Mesendoderm (in vitro differentiated cells): ENCODE measurements around the gene LRFN2.

Source experiments
- DNase-seq: peaks from one replicate; pipeline ENCODE4 v3.0.0; 2013
- H2AK5ac ChIP-seq: 2 replicates; pipeline ENCODE4 v1.6.1; 2013; ENCODE audit warnings: low read length, inconsistent platforms
- H2BK120ac ChIP-seq: 2 replicates; pipeline ENCODE4 v1.6.1; 2013; ENCODE audit warnings: low read depth, mild to moderate bottlenecking, low read length, moderate library complexity, mixed read lengths
- H2BK15ac ChIP-seq: replicated peaks from 2 replicates; pipeline ENCODE4 v1.6.1; 2013; ENCODE audit warnings: low read depth, mild to moderate bottlenecking, moderate library complexity
- H2BK5ac ChIP-seq: 2 replicates; pipeline ENCODE4 v1.6.1; 2013; ENCODE audit warnings: low read length, inconsistent platforms
- H3K18ac ChIP-seq: 2 replicates; pipeline ENCODE4 v1.6.1; 2013; ENCODE audit warnings: mild to moderate bottlenecking, low read length, mixed read lengths
- H3K23ac ChIP-seq: one replicate; pipeline ENCODE4 v1.6.1; 2013; ENCODE audit warnings: low read length
- H3K27ac ChIP-seq: 2 replicates; pipeline ENCODE4 v1.5.1; 2013; ENCODE audit warnings: low read depth, mild to moderate bottlenecking, inconsistent platforms, low read length, moderate library complexity
- H3K27me3 ChIP-seq: 2 replicates; pipeline ENCODE4 v1.6.1; 2013; ENCODE audit warnings: low read length, control low read depth, mild to moderate bottlenecking, inconsistent platforms; ENCODE audit not compliant: insufficient read depth, poor library complexity
- H3K36me3 ChIP-seq: 2 replicates; pipeline ENCODE4 v1.6.1; 2013; ENCODE audit warnings: low read length, inconsistent platforms; ENCODE audit not compliant: control insufficient read depth, insufficient read depth
- H3K4ac ChIP-seq: one replicate; pipeline ENCODE4 v1.6.1; 2013; ENCODE audit warnings: low read depth, mild to moderate bottlenecking, low read length, moderate library complexity
- H3K4me1 ChIP-seq: 2 replicates; pipeline ENCODE4 v1.6.1; 2013; ENCODE audit warnings: low read depth, low read length, inconsistent platforms; ENCODE audit not compliant: control insufficient read depth
- H3K4me2 ChIP-seq: 2 replicates; pipeline ENCODE4 v1.6.1; 2013; ENCODE audit warnings: low read length
- H3K4me3 ChIP-seq: 2 replicates; pipeline ENCODE4 v1.5.1; 2013; ENCODE audit warnings: mild to moderate bottlenecking, low read length
- H3K56ac ChIP-seq: one replicate; pipeline ENCODE4 v1.6.1; 2013; ENCODE audit warnings: low read length
- H3K79me1 ChIP-seq: 2 replicates; pipeline ENCODE4 v1.6.1; 2013; ENCODE audit warnings: low read length, inconsistent platforms
- H3K79me2 ChIP-seq: 2 replicates; pipeline ENCODE4 v1.6.1; 2013; ENCODE audit warnings: mild to moderate bottlenecking, low read length; ENCODE audit not compliant: control insufficient read depth, insufficient read depth
- H3K9ac ChIP-seq: 2 replicates; pipeline ENCODE4 v1.6.1; 2013; ENCODE audit warnings: low read length, inconsistent platforms
- H4K5ac ChIP-seq: one replicate; pipeline ENCODE4 v1.6.1; 2013; ENCODE audit warnings: low read length
- H4K8ac ChIP-seq: one replicate; pipeline ENCODE4 v1.6.1; 2013; ENCODE audit warnings: low read depth, mild to moderate bottlenecking, control low read depth, low read length, moderate library complexity
- WGBS: extraction: QIAGEN DNeasy Blood & Tissue Kit; methylation state at CpG from one replicate; pipeline ENCODE4 v1.1.7; 2013; ENCODE audit warnings: low lambda C conversion rate, missing lambda C conversion rate; ENCODE audit not compliant: insufficient coverage; ENCODE audit errors: extremely low coverage; 5-methylcytosine and 5-hydroxymethylcytosine counted together

LRFN2 gene

DNA sequence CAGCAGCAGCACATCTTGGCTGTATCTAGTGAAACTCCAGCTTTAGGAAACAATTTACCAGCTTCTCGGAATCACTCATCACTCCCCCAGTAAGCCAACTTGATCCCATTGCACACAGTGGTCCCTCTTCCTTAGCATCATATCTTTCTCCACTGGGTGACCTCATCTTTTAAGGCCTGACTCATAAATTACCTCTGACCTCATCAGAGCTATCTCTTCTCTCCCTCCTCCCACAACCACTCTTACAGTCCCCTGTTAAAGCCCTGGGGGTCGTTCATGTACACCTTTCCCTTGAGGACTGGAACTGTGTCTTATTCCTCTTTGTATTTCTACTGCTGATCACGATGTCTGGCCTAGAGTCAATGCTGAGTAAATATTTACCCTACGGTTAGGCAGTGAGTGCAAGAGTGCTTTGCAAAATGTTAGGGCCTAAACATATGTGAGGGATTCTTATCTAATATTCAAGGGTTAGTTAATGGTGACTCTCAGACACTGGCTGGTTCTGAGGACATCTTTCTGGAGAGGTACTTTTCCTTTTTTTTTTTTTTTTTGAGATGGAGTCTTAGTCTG, 187.2 kb downstream of the LRFN2 start:
- H3K79me1 ChIP-seq = no peaks in the 10 kb centered on the region
- no peaks in the 10 kb centered on the region for H3K4me1 ChIP-seq
- no peak overlapping the region for H4K8ac ChIP-seq
- H2BK5ac ChIP-seq = no peak overlapping the region
- no peak overlapping the region for H3K4me2 ChIP-seq
- H3K79me2 ChIP-seq = no peaks in the 10 kb centered on the region
- H2AK5ac ChIP-seq = no peak overlapping the region
- no peak overlapping the region for H3K9ac ChIP-seq
- no peak overlapping the region for H3K23ac ChIP-seq
- H3K4ac ChIP-seq = no peak overlapping the region
- H3K36me3 ChIP-seq = no peaks in the 10 kb centered on the region
- no peak overlapping the region for H2BK120ac ChIP-seq
- no peak overlapping the region for H3K27ac ChIP-seq
- H3K56ac ChIP-seq = no peak overlapping the region
- peak; percentile 10 for DNase-seq
- H3K18ac ChIP-seq = no peak overlapping the region
- H3K27me3 ChIP-seq = no peaks in the 10 kb centered on the region
- no peak overlapping the region for H2BK15ac ChIP-seq
- no peak overlapping the region for H3K4me3 ChIP-seq
- no peak overlapping the region for H4K5ac ChIP-seq
- no CpG with 5 or more reads among the region's 4 CpGs for WGBS

DNA sequence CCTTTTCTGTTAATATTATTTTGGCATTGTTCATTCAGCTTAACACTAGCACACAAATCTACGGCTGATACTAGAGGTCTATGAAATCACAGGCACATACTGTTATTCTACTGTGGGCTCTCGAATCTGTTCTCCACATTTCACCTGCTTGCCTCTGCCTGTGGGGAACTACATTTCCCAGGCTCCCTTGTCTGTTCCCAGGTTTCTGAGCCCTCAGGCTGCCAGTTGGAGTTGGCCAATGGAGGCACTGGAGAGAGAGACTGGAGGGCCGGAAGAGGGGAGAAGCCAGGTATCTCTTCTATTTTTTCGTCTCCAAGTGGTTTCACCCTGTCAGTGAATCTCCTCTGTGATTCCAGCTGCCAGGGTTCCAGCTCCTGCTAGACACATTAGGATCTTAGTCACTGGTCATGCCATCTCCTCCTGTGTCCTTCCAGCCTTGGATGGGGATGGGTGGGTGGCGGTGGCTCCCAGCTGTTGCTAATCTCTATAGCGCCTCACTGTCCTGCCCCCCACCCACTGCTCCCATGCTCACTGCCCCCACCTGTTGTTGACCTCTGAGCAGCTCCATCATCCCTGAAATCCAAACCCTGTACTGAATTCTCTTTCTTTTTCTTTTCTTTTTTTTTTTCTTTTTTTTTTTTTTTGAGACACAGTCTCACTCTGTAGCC, 188.2 kb downstream of the LRFN2 start:
- Histone ChIP-seq H2BK120ac (no peak overlapping the region), H2BK15ac (no peak overlapping the region), H3K27ac (no peak overlapping the region), H3K9ac (no peak overlapping the region), H3K4me1 (no peaks in the 10 kb centered on the region), H3K4me2 (no peak overlapping the region), H3K27me3 (no peaks in the 10 kb centered on the region), H3K79me2 (no peaks in the 10 kb centered on the region), H3K4me3 (no peak overlapping the region), H3K36me3 (no peaks in the 10 kb centered on the region), H3K23ac (no peak overlapping the region), H3K4ac (no peak overlapping the region), H4K5ac (no peak overlapping the region), H3K56ac (no peak overlapping the region), H2AK5ac (no peak overlapping the region), H4K8ac (no peak overlapping the region), H3K18ac (no peak overlapping the region), H2BK5ac (no peak overlapping the region), H3K79me1 (no peaks in the 10 kb centered on the region)
- WGBS = no CpG with 5 or more reads among the region's 6 CpGs
- DNase-seq = peak; percentile 86

DNA sequence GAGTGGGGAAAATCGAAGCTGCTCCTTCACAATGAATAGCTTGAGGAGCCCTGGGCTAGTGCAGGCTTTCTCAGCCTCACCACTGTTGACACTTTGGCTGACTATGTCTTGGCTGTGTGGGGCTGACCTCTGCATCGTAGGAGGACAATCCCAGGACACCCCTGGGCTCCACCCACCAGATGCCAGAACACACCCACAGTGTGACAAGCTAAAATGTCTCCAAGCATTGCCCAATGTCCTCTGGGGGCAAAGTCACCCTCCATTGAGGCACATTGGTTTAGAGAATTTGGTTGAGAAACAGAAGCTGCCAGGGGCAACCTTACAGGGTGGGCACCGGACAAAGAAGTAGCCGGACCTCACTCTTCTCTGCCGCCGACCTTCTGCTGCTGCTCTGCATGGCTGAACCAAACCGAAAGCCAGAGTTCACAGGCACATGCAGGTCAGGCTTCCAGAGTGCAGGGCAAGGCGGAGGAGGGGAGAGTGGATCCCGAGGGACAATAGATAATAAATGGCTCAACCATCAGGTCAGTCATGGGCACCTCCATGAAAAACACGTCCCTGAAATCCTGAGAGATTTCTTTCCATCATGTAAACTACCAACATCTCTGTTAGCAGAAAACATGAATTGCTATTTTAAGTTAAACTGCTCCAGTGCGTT, 189.0 kb downstream of the LRFN2 start:
- no peak overlapping the region for H3K4ac ChIP-seq
- H4K5ac ChIP-seq = no peak overlapping the region
- no peak overlapping the region for H4K8ac ChIP-seq
- H3K23ac ChIP-seq = no peak overlapping the region
- H3K36me3 ChIP-seq = no peaks in the 10 kb centered on the region
- H3K9ac ChIP-seq = no peak overlapping the region
- H2BK5ac ChIP-seq = no peak overlapping the region
- no peak overlapping the region for H3K4me3 ChIP-seq
- H2BK15ac ChIP-seq = no peak overlapping the region
- H3K56ac ChIP-seq = no peak overlapping the region
- no peak for DNase-seq
- H3K4me2 ChIP-seq = no peak overlapping the region
- H3K18ac ChIP-seq = no peak overlapping the region
- H2AK5ac ChIP-seq = no peak overlapping the region
- no peak overlapping the region for H2BK120ac ChIP-seq
- no peaks in the 10 kb centered on the region for H3K79me1 ChIP-seq
- no peaks in the 10 kb centered on the region for H3K4me1 ChIP-seq
- no peaks in the 10 kb centered on the region for H3K27me3 ChIP-seq
- H3K27ac ChIP-seq = no peak overlapping the region
- no CpG with 5 or more reads among the region's 11 CpGs for WGBS
- H3K79me2 ChIP-seq = no peaks in the 10 kb centered on the region

- H2BK120ac ChIP-seq = no peak overlapping the region
- no peaks in the 10 kb centered on the region for H3K27me3 ChIP-seq
- H3K4me2 ChIP-seq = no peak overlapping the region
- H3K27ac ChIP-seq = no peak overlapping the region
- no peak overlapping the region for H2AK5ac ChIP-seq
- H4K5ac ChIP-seq = no peak overlapping the region
- H3K4me1 ChIP-seq = no peaks in the 10 kb centered on the region
- H3K18ac ChIP-seq = no peak overlapping the region
- no peaks in the 10 kb centered on the region for H3K36me3 ChIP-seq
- H3K23ac ChIP-seq = no peak overlapping the region
- H2BK5ac ChIP-seq = no peak overlapping the region
- H3K4ac ChIP-seq = no peak overlapping the region
- H2BK15ac ChIP-seq = no peak overlapping the region
- H3K56ac ChIP-seq = no peak overlapping the region
- no peak for DNase-seq
- no peak overlapping the region for H3K9ac ChIP-seq
- H3K79me1 ChIP-seq = no peaks in the 10 kb centered on the region
- no peak overlapping the region for H3K4me3 ChIP-seq
- H3K79me2 ChIP-seq = no peaks in the 10 kb centered on the region
- H4K8ac ChIP-seq = no peak overlapping the region
- WGBS = no CpG with 5 or more reads among the region's 6 CpGs
Observed at GRCh38 chr6:40397287-40398033, 189.7 kb downstream of the LRFN2 start.

DNA sequence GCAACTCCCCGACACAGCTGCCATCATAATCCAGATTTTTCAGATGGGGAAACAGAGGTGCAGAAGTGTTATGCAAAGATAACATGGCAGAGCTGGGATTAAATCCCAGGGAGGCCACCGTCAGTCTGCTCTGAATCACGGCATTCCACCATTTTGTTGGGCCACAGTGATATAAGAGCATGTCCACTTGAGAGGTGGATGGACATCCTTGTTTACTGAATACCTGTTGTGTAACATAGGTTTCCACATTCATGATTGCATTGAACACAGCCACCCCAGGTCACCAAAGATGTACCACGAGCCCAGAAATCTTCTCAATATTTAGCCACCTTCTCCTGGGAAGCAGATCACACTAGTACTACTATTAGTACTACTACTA, 191.5 kb downstream of the LRFN2 start:
- H3K36me3 ChIP-seq = no peaks in the 10 kb centered on the region
- no peak overlapping the region for H2BK5ac ChIP-seq
- no CpG with 5 or more reads among the region's 4 CpGs for WGBS

More for the DNA sequence above, 191.5 kb downstream of the LRFN2 start:
- Histone ChIP-seq H2BK120ac (no peak overlapping the region), H2AK5ac (no peak overlapping the region), H3K4ac (no peak overlapping the region), H3K27me3 (no peaks in the 10 kb centered on the region), H3K4me2 (no peak overlapping the region), H4K8ac (no peak overlapping the region), H3K56ac (no peak overlapping the region), H2BK15ac (no peak overlapping the region), H3K79me1 (no peaks in the 10 kb centered on the region), H3K4me1 (no peaks in the 10 kb centered on the region), H3K9ac (no peak overlapping the region), H3K27ac (no peak overlapping the region), H3K18ac (no peak overlapping the region), H3K79me2 (no peaks in the 10 kb centered on the region), H3K4me3 (no peak overlapping the region), H3K23ac (no peak overlapping the region), H4K5ac (no peak overlapping the region)
- no peak for DNase-seq
